Measurements from ENCODE around the gene KLF16. TPM values are rescaled to one million over a fixed set of nuclear protein-coding genes. Genes with fewer than 3 reads are reported as not detected.

The KLF16 gene
- total RNA-seq, 1 experiment from 2014 or later: 64.0 TPM

DNA sequence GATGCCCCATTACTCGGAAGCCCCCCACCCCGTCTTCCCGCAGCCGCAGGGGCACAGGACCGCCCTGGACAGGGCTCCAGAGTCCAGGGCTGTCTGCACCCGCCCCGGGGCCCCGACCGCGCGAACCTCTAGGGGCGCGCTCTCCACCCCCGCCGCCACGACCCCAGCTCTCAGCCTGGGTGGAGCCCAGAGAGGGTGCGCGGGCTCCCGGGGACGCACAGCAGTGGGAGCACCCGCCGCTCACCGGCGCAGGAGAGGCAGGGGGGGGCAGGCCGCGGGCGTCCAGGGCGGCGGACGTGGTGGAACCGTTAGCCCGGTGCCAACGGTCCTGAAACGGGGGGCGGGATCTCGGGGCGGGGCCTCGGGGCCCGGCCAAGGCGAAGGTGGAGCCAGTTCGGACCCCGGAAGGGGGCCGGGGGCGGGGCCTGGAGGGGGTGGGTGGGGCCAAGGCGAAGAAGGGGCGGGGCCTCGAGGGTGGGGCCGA lies 51.4 kb downstream of the KLF16 start, which contains the start of gene ATP8B3 (continued):
- TF ChIP-seq, protein P1, sequence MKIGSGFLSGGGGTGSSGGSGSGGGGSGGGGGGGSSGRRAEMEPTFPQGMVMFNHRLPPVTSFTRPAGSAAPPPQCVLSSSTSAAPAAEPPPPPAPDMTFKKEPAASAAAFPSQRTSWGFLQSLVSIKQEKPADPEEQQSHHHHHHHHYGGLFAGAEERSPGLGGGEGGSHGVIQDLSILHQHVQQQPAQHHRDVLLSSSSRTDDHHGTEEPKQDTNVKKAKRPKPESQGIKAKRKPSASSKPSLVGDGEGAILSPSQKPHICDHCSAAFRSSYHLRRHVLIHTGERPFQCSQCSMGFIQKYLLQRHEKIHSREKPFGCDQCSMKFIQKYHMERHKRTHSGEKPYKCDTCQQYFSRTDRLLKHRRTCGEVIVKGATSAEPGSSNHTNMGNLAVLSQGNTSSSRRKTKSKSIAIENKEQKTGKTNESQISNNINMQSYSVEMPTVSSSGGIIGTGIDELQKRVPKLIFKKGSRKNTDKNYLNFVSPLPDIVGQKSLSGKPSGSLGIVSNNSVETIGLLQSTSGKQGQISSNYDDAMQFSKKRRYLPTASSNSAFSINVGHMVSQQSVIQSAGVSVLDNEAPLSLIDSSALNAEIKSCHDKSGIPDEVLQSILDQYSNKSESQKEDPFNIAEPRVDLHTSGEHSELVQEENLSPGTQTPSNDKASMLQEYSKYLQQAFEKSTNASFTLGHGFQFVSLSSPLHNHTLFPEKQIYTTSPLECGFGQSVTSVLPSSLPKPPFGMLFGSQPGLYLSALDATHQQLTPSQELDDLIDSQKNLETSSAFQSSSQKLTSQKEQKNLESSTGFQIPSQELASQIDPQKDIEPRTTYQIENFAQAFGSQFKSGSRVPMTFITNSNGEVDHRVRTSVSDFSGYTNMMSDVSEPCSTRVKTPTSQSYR (CRISPR knock-in tag; IDR thresholded peaks at IDR 0.05): no peak

- TF ChIP-seq PREB (CRISPR knock-in tag; IDR thresholded peaks at IDR 0.05; ENCODE audit: borderline replicate concordance) (no peak), TEAD4 (CRISPR knock-in tag; IDR thresholded peaks at IDR 0.05) (no peak), ATF1 (CRISPR knock-in tag; IDR thresholded peaks at IDR 0.05) (no peak), IRF1 (CRISPR knock-in tag; IDR thresholded peaks at IDR 0.05) (no peak), SMAD4 (CRISPR knock-in tag; IDR thresholded peaks at IDR 0.05) (no peak), NFATC4 (CRISPR knock-in tag; IDR thresholded peaks at IDR 0.05) (no peak), HMGXB4 (CRISPR knock-in tag; IDR thresholded peaks at IDR 0.05) (no peak)
- Mint-ChIP-seq H3K27ac (no peak overlapping the region), H3K27me3 (ENCODE audit: low read depth) (peaks cover 4% of the 10 kb centered on the region), H3K4me3 (peak overlapping the region; percentile 32), H3K9me3 (no peaks in the 10 kb centered on the region), H3K4me1 (peaks cover 5% of the 10 kb centered on the region; the same call in 1 of the 2 replicates), H3K36me3 (no peaks in the 10 kb centered on the region)
- no peak for DNase-seq (ENCODE audit: low spot score)
- CTCF ChIA-PET: interaction anchor here (0.6 to 4.0 kb wide), 7 partner anchors 15 to 205 kb away, joined by 3 to 20 read pairs (median 4); no protein-coding TSS in a partner anchor
- no peak for ATAC-seq
- POLR2A ChIA-PET: no interaction called here
Measured at GRCh38 chr19:1811472-1811894, 51.9 kb downstream of the KLF16 start.

GRCh38 chr19:1810439-1811160 lies 52.8 kb downstream of the KLF16 start:
- ChIA-PET POLR2A (interaction anchor here (1.3 kb wide), 1 partner anchor 35 kb away, joined by 3 read pairs; no protein-coding TSS in a partner anchor), CTCF (interaction anchor here (1.0 to 4.0 kb wide), 5 partner anchors 16 to 54 kb away, joined by 3 to 20 read pairs (median 5); no protein-coding TSS in a partner anchor)
- peaks cover 4% of the 10 kb centered on the region for H3K27me3 Mint-ChIP-seq (ENCODE audit: low read depth)
- no peak for ATAC-seq
- peaks cover 5% of the 10 kb centered on the region; the same call in 1 of the 2 replicates for H3K4me1 Mint-ChIP-seq
- peak overlapping the region; percentile 10; the same call in 1 of the 2 replicates for H3K4me3 Mint-ChIP-seq
- H3K27ac Mint-ChIP-seq: no peak overlapping the region
- DNase-seq (ENCODE audit: low spot score): no peak
- H3K9me3 Mint-ChIP-seq: no peaks in the 10 kb centered on the region
- H3K36me3 Mint-ChIP-seq: no peaks in the 10 kb centered on the region
- TF ChIP-seq, protein P2, sequence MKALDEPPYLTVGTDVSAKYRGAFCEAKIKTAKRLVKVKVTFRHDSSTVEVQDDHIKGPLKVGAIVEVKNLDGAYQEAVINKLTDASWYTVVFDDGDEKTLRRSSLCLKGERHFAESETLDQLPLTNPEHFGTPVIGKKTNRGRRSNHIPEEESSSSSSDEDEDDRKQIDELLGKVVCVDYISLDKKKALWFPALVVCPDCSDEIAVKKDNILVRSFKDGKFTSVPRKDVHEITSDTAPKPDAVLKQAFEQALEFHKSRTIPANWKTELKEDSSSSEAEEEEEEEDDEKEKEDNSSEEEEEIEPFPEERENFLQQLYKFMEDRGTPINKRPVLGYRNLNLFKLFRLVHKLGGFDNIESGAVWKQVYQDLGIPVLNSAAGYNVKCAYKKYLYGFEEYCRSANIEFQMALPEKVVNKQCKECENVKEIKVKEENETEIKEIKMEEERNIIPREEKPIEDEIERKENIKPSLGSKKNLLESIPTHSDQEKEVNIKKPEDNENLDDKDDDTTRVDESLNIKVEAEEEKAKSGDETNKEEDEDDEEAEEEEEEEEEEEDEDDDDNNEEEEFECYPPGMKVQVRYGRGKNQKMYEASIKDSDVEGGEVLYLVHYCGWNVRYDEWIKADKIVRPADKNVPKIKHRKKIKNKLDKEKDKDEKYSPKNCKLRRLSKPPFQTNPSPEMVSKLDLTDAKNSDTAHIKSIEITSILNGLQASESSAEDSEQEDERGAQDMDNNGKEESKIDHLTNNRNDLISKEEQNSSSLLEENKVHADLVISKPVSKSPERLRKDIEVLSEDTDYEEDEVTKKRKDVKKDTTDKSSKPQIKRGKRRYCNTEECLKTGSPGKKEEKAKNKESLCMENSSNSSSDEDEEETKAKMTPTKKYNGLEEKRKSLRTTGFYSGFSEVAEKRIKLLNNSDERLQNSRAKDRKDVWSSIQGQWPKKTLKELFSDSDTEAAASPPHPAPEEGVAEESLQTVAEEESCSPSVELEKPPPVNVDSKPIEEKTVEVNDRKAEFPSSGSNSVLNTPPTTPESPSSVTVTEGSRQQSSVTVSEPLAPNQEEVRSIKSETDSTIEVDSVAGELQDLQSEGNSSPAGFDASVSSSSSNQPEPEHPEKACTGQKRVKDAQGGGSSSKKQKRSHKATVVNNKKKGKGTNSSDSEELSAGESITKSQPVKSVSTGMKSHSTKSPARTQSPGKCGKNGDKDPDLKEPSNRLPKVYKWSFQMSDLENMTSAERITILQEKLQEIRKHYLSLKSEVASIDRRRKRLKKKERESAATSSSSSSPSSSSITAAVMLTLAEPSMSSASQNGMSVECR (CRISPR knock-in tag; IDR thresholded peaks at IDR 0.05; ENCODE audit: borderline replicate concordance): no peak
- TF ChIP-seq, protein P3, sequence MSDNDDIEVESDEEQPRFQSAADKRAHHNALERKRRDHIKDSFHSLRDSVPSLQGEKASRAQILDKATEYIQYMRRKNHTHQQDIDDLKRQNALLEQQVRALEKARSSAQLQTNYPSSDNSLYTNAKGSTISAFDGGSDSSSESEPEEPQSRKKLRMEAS (CRISPR knock-in tag; IDR thresholded peaks at IDR 0.05): no peak
- TF ChIP-seq TEAD4 (CRISPR knock-in tag; IDR thresholded peaks at IDR 0.05): no peak
- TF ChIP-seq NR1H2 (CRISPR knock-in tag; IDR thresholded peaks at IDR 0.05): no peak
- TF ChIP-seq SP1 (CRISPR knock-in tag; conservative IDR thresholded peaks at IDR 0.05): no peak
- TF ChIP-seq ZNF232 (CRISPR knock-in tag; IDR thresholded peaks at IDR 0.05): no peak
- TF ChIP-seq, protein P4, sequence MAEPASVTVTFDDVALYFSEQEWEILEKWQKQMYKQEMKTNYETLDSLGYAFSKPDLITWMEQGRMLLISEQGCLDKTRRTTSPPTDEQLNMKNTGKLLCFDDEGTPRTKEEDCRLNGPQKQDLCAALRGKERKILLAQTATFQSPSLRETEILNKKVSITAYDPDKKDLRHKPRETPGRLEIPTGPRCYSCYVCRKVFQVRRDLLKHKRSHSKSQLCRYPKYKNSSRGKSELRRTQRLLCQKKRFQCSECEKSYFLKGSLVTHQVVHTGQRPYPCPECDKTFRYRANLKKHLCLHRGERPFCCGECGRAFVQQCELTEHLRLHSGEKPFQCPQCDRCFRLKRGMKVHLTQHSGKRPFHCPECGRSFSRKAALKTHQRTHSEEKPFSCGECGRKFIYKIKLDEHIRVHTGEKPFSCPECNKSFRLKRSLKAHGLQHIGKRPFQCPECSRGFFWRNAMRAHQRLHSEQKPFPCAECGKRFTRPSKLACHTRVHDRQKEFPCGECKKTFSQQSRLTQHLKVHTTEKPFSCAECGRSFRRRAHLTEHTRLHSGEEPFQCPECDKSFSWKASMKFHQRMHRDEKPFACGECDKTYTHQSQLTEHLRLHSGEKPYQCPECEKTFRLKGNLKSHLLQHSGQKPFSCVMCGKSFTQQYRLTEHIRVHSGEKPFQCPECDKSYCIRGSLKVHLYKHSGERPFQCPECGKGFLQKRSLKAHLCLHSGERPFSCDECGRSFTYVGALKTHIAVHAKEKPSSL (CRISPR knock-in tag; conservative IDR thresholded peaks at IDR 0.05): no peak
- no peak for TF ChIP-seq GABPB1 (CRISPR knock-in tag; IDR thresholded peaks at IDR 0.05)
- no peak for TF ChIP-seq MXD4 (CRISPR knock-in tag; IDR thresholded peaks at IDR 0.05; ENCODE audit: borderline replicate concordance)
- TF ChIP-seq ESRRA (CRISPR knock-in tag; IDR thresholded peaks at IDR 0.05; ENCODE audit: borderline replicate concordance): no peak
- no peak for TF ChIP-seq SMAD3 (CRISPR knock-in tag; IDR thresholded peaks at IDR 0.05; ENCODE audit: borderline replicate concordance)

All from WTC11 (cell line).